ENCODE results near the gene CPXM2. TPM values are rescaled to one million over a fixed set of nuclear protein-coding genes. Genes with fewer than 3 reads are reported as not detected.

CPXM2 gene
- total and polyA plus RNA-seq, 10 of the 15 experiments (the other 5 are each of a cell fraction or from before 2014, with no cell fraction given), result 0.08 to 1.1 (median 0.58) TPM

DNA sequence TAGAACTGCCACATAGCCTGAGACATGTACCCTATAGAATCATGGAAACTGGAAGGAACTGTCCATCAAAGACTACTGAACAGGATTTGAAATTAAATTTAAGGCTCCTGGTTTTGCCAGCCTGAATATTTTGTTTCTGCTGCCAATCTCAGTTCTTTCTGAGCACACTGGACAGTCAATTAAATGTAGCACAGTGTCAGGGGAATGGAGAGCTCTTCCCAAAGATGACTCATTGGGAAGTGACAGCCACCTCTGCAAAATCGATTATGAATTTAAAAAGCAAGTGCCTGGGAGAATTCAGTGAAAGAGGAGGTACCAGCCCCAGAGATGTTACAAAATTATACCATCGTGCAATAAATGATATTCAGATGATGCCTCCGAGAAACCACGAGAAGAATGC lies 47.8 kb downstream of the CPXM2 start (continued):
- TF ChIP-seq, protein P1, sequence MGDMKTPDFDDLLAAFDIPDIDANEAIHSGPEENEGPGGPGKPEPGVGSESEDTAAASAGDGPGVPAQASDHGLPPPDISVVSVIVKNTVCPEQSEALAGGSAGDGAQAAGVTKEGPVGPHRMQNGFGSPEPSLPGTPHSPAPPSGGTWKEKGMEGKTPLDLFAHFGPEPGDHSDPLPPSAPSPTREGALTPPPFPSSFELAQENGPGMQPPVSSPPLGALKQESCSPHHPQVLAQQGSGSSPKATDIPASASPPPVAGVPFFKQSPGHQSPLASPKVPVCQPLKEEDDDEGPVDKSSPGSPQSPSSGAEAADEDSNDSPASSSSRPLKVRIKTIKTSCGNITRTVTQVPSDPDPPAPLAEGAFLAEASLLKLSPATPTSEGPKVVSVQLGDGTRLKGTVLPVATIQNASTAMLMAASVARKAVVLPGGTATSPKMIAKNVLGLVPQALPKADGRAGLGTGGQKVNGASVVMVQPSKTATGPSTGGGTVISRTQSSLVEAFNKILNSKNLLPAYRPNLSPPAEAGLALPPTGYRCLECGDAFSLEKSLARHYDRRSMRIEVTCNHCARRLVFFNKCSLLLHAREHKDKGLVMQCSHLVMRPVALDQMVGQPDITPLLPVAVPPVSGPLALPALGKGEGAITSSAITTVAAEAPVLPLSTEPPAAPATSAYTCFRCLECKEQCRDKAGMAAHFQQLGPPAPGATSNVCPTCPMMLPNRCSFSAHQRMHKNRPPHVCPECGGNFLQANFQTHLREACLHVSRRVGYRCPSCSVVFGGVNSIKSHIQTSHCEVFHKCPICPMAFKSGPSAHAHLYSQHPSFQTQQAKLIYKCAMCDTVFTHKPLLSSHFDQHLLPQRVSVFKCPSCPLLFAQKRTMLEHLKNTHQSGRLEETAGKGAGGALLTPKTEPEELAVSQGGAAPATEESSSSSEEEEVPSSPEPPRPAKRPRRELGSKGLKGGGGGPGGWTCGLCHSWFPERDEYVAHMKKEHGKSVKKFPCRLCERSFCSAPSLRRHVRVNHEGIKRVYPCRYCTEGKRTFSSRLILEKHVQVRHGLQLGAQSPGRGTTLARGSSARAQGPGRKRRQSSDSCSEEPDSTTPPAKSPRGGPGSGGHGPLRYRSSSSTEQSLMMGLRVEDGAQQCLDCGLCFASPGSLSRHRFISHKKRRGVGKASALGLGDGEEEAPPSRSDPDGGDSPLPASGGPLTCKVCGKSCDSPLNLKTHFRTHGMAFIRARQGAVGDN (IDR thresholded peaks at IDR 0.05), result no peak

DNA sequence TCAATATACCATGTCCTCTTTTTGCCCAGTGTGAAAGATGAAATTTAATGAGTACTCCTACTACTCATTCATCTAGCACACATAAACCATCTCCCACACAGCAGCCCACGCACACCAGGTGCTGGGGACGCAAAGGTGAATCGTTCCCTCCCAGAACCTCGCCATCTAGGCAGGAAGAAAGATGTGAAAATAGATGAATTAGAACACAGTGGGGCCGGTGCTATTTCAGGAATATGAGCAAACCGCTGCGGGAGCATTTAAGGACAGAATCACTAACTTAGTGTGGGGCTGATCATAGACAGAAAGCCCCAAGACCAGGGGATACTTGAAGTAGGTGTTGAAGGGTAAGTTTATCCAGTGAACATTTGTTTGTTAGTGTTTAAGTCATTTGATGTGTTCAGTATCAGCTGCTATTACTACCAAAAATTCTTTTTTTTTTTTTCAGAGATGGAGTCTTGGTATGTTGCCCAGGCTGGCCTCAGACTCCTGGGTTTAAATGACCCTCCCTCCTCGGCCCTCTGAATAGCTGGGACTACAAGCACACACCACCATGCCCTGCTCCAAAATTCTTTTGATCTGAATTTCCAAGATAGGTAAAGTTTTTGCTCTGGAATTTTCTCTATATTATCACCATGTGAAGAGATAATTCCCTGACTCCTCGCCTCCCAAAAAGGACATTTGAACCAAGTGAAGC lies 48.8 kb downstream of the CPXM2 start:
- Histone ChIP-seq H2AFZ (ENCODE audit: control insufficient read depth, low read depth, low read length) (no peak overlapping the region), H3K4me2 (ENCODE audit: control insufficient read depth, insufficient read depth) (no peak overlapping the region), H3K27ac (ENCODE audit: control insufficient read depth, insufficient read depth) (no peak overlapping the region), H3K4me3 (no peak overlapping the region), H3K27me3 (replicated peaks in 1 of 2; ENCODE audit: control insufficient read depth in 2 of 2, insufficient read depth in 2 of 2, low read length in 1 of 2) (no peaks in the 10 kb centered on the region), H3K9me3 (replicated peaks; ENCODE audit: control insufficient read depth, insufficient read depth, low read length) (no peaks in the 10 kb centered on the region; the same call in 2 of the 3 replicates), H3K36me3 (ENCODE audit: control insufficient read depth in 2 of 2, insufficient read depth in 2 of 2, low read length in 1 of 2) (no peaks in the 10 kb centered on the region), H4K20me1 (ENCODE audit: control insufficient read depth, insufficient read depth) (no peaks in the 10 kb centered on the region), H3K9ac (ENCODE audit: control insufficient read depth, insufficient read depth, low read length) (no peak overlapping the region), H3K79me2 (ENCODE audit: control insufficient read depth, insufficient read depth, low read length) (no peaks in the 10 kb centered on the region), H3K4me1 (ENCODE audit: control insufficient read depth, insufficient read depth, low read length) (no peaks in the 10 kb centered on the region)
- ChIA-PET RAD21 (ENCODE audit: unreplicated experiment) (interaction anchor here (7.6 kb wide), 1 partner anchor 8 kb away, joined by 77 read pairs; no protein-coding TSS in a partner anchor), CTCF (interaction anchor here (0.9 kb wide), 1 partner anchor 8 kb away, joined by 5 read pairs; no protein-coding TSS in a partner anchor), POLR2A (interaction anchor here (1.1 kb wide), 1 partner anchor 8 kb away, joined by 3 read pairs; no protein-coding TSS in a partner anchor), SMC1A (ENCODE audit: uncharacterized antibody, unreplicated experiment) (interaction anchor here (1.4 to 12.5 kb wide), 4 partner anchors 5 to 258 kb away, joined by 3 to 158 read pairs (median 5); no protein-coding TSS in a partner anchor)
- in situ Hi-C loops (cut with MboI) (loop anchor here (5.0 to 10.0 kb wide), 2 partner anchors 382 to 451 kb away; no protein-coding TSS in a partner anchor), intact Hi-C loops (cut with micrococcal nuclease; ENCODE audit: unreplicated experiment) (no loop called here)
- no TSS peak for BruUV-seq (replicated peaks)
- WGBS (ENCODE audit: insufficient coverage, insufficient replicate concordance, low lambda C conversion rate, missing lambda C conversion rate), result 16% methylated on average over 9 of the region's 9 CpGs
- FAIRE-seq (no peak), ATAC-seq (peak; percentile 7), DNase-seq (ENCODE audit: low read depth, low spot score) (no peak)
- TF ChIP-seq, protein P2, sequence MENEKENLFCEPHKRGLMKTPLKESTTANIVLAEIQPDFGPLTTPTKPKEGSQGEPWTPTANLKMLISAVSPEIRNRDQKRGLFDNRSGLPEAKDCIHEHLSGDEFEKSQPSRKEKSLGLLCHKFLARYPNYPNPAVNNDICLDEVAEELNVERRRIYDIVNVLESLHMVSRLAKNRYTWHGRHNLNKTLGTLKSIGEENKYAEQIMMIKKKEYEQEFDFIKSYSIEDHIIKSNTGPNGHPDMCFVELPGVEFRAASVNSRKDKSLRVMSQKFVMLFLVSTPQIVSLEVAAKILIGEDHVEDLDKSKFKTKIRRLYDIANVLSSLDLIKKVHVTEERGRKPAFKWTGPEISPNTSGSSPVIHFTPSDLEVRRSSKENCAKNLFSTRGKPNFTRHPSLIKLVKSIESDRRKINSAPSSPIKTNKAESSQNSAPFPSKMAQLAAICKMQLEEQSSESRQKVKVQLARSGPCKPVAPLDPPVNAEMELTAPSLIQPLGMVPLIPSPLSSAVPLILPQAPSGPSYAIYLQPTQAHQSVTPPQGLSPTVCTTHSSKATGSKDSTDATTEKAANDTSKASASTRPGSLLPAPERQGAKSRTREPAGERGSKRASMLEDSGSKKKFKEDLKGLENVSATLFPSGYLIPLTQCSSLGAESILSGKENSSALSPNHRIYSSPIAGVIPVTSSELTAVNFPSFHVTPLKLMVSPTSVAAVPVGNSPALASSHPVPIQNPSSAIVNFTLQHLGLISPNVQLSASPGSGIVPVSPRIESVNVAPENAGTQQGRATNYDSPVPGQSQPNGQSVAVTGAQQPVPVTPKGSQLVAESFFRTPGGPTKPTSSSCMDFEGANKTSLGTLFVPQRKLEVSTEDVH (IDR thresholded peaks at IDR 0.05; ENCODE audit: low read depth, partially characterized antibody), result no peak
- TF ChIP-seq MEF2B (IDR thresholded peaks at IDR 0.05; ENCODE audit: partially characterized antibody, poor library complexity, severe bottlenecking), result peak; percentile 46
- no peak for TF ChIP-seq YY1 (IDR thresholded peaks at IDR 0.05; ENCODE audit: low read depth, low read length)
- TF ChIP-seq, protein P3, sequence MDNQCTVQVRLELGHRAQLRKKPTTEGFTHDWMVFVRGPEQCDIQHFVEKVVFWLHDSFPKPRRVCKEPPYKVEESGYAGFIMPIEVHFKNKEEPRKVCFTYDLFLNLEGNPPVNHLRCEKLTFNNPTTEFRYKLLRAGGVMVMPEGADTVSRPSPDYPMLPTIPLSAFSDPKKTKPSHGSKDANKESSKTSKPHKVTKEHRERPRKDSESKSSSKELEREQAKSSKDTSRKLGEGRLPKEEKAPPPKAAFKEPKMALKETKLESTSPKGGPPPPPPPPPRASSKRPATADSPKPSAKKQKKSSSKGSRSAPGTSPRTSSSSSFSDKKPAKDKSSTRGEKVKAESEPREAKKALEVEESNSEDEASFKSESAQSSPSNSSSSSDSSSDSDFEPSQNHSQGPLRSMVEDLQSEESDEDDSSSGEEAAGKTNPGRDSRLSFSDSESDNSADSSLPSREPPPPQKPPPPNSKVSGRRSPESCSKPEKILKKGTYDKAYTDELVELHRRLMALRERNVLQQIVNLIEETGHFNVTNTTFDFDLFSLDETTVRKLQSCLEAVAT (IDR thresholded peaks at IDR 0.05), result no peak
- TF ChIP-seq JUNB (IDR thresholded peaks at IDR 0.05), result no peak
- TF ChIP-seq SUZ12 (IDR thresholded peaks at IDR 0.05; ENCODE audit: unreplicated experiment), result no peak
- TF ChIP-seq CREM (IDR thresholded peaks at IDR 0.05; ENCODE audit: low read depth), result no peak
- TF ChIP-seq TCF12 (IDR thresholded peaks at IDR 0.05; ENCODE audit: low read depth, low read length), result 0 out of 2 replicates have a peak, but pooled peaks have one; percentile 39
- TF ChIP-seq LARP7 (IDR thresholded peaks at IDR 0.05), result no peak
- no peak; the same call in 1 of the 2 replicates for TF ChIP-seq ZBED1 (IDR thresholded peaks at IDR 0.05; ENCODE audit: borderline replicate concordance)
- TF ChIP-seq RB1 (IDR thresholded peaks at IDR 0.05; ENCODE audit: borderline replicate concordance), result no peak
